LHCN-M2 (cell line): ENCODE measurements around the gene TMEM135. TPM values are rescaled to one million over a fixed set of nuclear protein-coding genes. Genes with fewer than 3 reads are reported as not detected.

Experiments used
- DNase-seq: peaks from one replicate; pipeline ENCODE4 v3.0.0-alpha.2; 2012; ENCODE audit warnings: low read depth
- total RNA-seq: library from RNA; depleted of rRNA; stranded (reverse); fragments of >200 nt; gene quantifications from 2 replicates; pipeline ENCODE4 v1.2.3, GENCODE V29; 2014; rRNA removed

Gene TMEM135
- total RNA-seq, 1 experiment from 2014 or later = 16.5 TPM

DNA sequence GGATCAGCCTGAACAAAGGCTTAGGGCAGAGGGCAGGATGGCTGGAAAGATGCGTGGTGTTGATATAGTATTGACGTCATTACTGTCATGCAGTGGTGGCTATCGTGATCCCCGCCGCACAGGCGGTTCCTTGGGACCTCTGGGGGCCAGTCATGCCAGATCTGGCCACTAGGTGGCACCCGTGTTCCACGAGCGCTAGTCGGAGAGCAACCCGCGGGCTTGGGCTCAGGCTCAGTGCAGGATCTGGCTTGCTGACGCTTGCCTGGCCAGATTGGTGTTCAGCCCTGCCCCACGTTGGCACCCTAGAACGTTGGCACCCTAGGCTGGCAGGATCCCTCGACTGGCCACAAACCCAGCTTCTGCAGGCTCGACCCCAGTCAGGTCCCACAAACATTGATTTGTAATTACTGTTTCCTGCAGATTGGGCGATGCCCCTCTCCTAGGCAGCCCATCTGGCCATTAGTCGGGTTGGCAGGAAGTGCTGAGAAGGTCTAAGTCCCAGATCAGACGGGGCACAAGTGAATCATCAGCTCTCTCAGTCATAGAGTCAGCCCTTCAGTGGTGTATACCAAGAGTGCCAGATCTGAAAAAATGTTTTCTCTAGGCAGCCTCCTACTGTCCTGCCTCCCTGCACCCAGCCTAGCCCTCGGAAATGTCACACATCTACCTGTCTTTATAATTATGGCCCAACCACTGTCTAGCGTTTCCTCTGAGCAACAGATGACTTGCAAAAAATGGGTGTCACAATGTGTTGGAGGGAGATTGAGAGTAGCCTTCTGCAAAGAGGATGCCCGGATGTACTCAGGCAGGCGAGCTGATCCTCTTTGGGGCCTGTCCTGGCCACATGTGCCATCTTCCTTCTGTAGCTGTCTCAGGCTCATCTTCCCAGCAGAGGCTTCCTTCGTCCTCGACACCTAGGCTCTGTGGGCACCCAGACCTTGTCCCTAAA is 315.3 kb downstream of the TMEM135 start:
- DNase-seq = peak; percentile 72

DNA sequence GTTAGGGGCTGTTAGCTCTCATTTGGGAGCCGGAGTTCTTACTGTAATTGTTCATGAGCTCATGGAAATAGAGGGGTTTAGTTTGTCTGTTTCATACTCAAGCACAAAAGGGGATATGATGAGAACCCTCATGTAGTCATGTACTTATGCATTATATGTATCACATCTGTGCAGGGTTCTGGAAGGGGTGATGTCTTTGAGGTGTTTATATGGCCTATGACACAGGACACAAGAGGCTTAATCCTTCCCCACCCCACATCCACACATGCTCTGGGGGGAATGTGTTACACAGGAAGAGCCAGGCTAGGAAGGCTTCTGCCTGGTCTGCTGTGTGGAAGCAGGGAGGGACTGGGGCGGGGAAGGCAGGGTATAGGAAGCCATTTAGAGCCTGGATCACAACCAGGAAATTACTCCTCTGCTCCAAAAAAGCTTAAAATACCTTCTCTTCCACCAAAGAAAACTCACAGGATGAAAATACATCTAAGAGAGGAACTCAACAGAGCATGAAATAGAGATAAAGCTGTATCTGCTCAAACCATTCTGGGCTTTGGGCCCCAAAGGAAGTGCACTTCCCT is 316.1 kb downstream of the TMEM135 start:
- no peak for DNase-seq

DNA sequence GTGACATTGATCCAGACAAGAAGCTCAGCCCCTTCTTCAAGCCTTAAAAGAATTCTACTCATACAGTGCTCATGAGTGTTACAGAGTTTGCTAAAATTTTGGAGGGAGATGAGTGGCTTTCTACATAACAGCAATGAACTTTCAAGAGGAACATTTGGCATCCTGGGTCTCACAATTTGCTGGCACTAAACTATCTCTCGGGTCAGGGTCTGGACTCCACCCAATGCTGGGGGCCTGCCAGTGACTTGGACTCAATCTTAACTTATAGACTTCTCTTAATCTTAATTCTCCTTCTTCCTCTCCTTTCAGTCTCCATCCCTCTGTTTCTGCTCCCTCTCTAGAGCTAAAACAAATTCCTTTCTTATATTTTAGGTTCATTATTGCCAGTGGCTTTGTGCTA is 317.9 kb downstream of the TMEM135 start:
- no peak for DNase-seq

DNA sequence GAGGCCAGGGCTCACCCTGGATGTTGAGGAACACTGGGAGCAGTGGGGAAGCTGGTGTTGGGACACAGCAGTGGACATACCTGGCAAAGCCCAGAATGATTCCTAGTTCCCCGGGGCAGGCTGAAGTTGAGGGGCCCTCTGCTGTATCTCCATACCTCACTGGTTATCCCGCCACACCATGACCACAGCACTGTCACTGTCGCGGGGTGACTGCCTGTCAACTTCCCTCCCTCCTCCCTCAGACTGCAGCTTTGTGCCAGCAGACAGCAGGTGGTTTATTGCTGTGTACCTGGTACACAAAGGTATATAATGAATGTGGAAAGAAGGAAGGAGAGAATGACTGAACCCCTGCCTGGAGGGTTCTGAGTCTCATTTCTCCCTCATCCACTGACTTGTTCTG is 318.7 kb downstream of the TMEM135 start:
- no peak for DNase-seq

DNA sequence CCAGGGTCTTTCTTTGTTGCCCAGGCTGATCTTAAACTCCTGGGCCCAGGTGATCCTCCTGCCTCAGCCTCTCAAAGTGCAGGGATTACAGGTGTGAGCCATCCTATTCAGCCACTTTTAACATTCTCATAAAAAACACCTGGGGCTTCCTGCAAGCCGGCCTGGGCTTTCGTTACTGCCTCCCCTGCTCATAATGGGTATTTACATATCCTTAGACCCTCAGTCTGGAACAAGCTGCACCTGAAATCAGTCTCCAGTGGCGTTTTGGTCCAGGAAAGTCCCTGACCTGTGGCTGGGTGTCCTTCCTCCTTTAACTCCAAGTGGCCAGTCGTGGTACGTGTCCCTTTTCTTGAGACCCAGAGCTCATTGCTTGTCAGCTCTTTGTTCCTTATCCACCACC is 320.7 kb downstream of the TMEM135 start:
- no peak for DNase-seq

DNA sequence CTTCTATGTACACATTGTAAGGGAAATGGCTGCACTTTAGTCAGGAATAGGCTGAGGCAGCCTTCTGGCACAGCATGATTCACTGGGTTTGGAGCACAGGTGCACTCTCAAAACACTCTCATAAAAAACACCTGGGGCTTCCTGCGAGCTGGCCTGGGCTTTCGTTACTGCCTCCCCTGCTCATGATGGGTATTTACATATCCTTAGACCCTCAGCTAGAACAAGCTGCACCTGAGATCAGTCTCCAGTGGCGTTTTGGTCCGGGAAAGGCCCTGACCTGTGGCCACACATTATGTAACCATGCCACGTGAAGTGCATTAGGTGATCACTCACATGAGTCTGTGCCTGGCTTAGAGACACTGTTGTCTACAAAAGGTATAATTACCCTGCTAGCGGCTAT is 321.7 kb downstream of the TMEM135 start:
- DNase-seq = no peak

DNA sequence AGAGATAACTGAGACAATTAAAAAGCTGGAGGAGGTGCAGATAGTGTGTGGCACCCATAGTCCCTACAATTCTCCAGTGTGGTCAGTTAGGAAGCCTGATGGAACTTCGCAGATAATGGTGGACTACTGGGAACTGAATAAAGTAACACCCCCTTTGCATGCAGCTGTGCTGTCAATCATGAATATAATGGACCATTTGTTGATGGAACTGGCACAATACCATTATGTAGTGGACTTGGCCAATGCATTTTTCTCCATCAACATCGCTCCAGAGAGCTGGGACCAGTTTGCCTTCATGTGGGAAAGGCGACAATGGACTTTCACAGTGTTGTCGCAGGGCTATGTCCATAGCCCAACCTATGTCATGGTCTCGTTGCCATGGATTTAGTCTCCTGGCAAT is 324.2 kb downstream of the TMEM135 start:
- DNase-seq = peak; percentile 12

DNA sequence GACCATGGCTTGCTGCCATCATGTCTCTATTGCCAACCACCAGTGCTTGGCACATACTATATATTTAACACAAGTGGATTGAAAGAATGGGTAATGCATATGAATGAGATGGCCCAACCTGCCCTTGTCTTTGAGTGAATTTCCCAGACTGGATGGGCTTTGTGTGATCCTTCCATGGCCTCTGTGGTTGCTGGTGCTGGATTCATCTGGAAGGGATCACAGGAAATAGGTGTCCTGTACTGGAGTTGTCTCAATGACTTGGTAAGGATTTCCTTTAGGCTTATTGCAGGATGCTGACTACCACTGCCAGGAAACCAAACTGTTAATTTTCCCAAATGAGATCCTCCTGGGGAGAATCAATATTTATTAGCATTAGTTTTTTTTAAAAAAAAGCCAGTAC is 328.6 kb downstream of the TMEM135 start:
- no peak for DNase-seq

DNA sequence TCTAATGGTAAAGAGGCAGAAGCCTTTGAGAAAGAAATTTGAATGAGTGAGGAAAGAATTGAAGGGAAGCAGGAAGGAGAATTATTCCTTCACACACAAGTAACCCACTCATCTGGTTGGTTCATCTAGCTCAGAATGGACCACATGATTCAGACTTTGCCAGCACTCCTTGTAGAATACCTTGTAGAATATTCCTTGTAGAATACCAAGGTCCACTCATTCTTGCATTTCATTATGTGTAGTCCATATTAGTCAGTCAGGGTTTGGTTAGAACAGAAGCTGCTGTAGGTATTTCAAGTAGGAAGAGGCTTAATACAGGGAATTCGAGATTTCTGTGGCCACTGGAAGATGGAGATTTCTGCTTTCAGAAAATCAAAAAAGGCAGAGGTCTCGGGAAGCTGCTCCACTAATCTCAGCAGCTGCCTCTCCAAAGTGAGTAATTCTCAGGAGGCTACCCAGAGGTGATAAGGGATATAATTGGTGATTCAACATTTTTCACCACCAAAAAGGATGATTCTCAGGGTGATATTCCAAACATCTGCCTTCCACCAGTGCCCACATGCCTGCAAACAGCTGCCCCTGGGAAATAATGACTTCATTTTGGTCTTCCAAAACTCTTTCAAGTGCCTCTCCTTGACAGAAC is 329.1 kb downstream of the TMEM135 start:
- DNase-seq = peak; percentile 64

DNA sequence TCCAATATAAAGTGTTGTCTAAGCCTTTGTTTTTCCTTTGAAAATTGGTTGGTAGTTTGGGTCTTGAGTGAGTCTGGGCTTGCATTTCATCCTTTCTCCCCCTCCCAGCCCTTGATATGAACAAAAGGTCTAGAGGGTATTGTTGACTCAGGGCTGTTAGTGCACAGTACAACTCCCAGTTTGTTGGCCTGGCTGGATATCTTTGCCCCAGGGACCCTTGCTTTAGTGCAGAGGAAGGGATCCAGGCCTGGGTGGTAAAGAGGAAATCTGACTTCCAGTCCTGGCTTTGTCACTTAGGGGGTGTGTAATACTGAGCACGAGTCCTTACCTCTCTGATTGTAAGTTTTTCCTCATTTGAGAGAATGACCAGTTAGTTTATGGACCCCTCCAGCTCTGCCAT is 330.4 kb downstream of the TMEM135 start:
- DNase-seq = no peak

DNA sequence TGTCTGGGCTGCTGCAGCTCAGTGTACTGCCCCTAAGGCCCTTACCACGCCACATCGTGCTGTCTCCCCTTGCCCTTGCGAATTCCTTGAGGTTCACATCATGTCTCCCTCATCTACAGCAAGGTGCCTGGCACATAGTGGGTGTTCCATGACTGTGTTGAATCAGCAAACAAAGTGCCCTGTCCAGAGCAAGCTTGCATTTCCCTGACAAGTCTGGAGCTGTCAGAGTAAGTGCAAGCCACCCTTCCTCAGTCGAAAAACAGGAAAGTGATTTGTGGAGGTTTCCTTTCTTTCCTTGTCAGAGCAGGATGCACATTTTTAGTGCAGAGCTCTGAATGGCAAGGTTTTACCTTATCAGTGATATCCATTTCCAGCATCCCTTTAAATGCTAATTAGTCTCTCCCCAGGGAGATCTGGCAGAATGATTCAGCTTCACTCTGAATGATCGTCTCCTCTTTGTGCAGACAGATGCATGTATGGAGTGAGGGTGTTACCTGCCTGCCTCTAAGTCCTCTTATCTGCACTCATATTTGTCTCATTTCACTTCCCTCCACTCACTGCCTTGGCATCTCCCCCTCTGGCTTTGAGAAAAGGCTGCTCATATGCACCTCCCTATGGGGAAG is 331.2 kb downstream of the TMEM135 start:
- no peak for DNase-seq

DNA sequence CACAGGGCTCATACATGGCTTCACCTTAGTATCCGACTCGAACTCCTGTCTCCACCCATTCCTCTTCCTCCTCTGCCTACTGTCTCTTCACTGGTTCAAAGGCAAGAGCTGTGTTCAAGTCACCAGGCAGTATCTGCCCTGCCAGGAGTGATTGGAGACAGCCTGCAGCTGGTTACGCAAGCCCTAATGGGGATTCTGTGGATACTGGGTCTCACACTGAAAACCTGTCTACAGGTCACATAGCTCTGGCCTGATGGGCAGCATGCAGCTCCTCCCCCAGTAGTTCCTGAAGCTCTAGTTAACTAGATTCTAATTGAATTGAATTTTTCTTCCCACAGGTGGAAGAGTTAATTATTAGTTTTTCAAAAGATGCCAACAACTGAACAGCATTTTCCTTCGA is 332.2 kb downstream of the TMEM135 start:
- no peak for DNase-seq

DNA sequence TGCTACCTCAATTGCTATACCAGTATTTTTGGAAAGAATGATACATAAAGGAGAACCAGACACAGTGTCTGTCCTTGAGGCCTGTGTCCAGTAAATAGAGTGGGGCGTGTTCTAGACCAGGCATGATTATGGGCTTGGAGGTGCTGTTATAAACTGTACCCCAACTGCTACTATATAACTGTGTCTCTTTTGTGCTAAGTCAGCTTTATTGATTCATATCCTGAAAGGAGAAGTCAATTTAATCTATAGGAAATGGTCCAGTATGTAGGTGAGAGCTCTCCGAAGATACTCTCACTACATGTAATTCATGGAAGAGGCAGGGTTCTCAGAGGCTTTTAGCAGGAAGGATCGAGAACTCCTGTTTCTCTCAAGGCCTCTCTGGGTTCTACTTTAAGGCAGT is 334.3 kb downstream of the TMEM135 start:
- no peak for DNase-seq

Other genes with a start within 250 kb of the TMEM135 start
- gene PRSS23, start 237.4 kb upstream of the TMEM135 start, total RNA-seq = 141 and 157 TPM in 2 replicates
- 3.2 and 5.0 TPM in 2 replicates for gene FZD4, start 82.5 kb upstream of the TMEM135 start, total RNA-seq